SK-N-SH (cell line): ENCODE data around the gene CCNY. TPM values are rescaled to one million over a fixed set of nuclear protein-coding genes. Genes with fewer than 3 reads are reported as not detected.

Source experiments
- CTCF ChIA-PET: fragments of 300-600, 350-600 bp; formaldehyde crosslinking; extraction: SDS; loops from one replicate; lab custom pipeline; 2021; lab: Yijun Ruan, JAX
- POLR2A ChIA-PET: fragments of 350-600 bp; sonication (Branson Sonifier 250); formaldehyde crosslinking; extraction: SDS; loops from one replicate; lab custom pipeline; 2020; ENCODE audit warnings: antibody characterized with exemption, inconsistent platforms; lab: Yijun Ruan, JAX
- DNase-seq: peaks from one replicate; pipeline ENCODE4 v3.0.0; 2012
- H2AFZ ChIP-seq: fragments of 200-600 bp; sonication (generic); 2 replicates; pipeline ENCODE4 v1.8.1; 2016; ENCODE audit warnings: antibody characterized with exemption, mild to moderate bottlenecking, low read depth
- H3F3A ChIP-seq: fragments of 200-600 bp; sonication (generic); replicated peaks from 2 replicates; pipeline ENCODE3; 2016; ENCODE audit warnings: antibody characterized with exemption, mild to moderate bottlenecking; ENCODE audit not compliant: insufficient read depth
- H3K27ac ChIP-seq, 2 experiments: fragments of 200-500 bp in 1 of 2; fragments of 200-600 bp in 1 of 2; sonication (Bioruptor generic) in 1 of 2; sonication (generic), shearing (Covaris generic) in 1 of 2; 2 replicates each; pipeline versions ENCODE4 v1.5.1 to v1.6.1; 2014 to 2016; ENCODE audit warnings: low read depth in 2 of 2, inconsistent platforms in 1 of 2, low read length in 1 of 2, mild to moderate bottlenecking in 1 of 2, mixed read lengths in 1 of 2
- H3K27me3 ChIP-seq: fragments of 200-600 bp; sonication (generic), shearing (Covaris generic); 2 replicates; pipeline ENCODE4 v1.6.1; 2016; ENCODE audit warnings: mixed run types; ENCODE audit not compliant: insufficient read depth
- H3K36me3 ChIP-seq, 2 experiments: fragments of 200-500 bp in 1 of 2; fragments of 200-600 bp in 1 of 2; sonication (Bioruptor generic) in 1 of 2; sonication (generic) in 1 of 2; replicated peaks in 1 of 2; 2 replicates each; pipeline versions ENCODE3 to v1.5.1; 2014 to 2016; ENCODE audit warnings: low read length in 1 of 2, mild to moderate bottlenecking in 1 of 2; ENCODE audit not compliant: insufficient read depth in 2 of 2, control insufficient read depth in 1 of 2
- H3K4me1 ChIP-seq, 2 experiments: fragments of 200-500 bp in 1 of 2; fragments of 200-600 bp in 1 of 2; sonication (Bioruptor generic) in 1 of 2; sonication (generic), shearing (Covaris generic) in 1 of 2; 2 replicates each; pipeline versions ENCODE4 v1.5.1 to v1.6.1; 2014 to 2016; ENCODE audit warnings: low read depth in 1 of 2, low read length in 1 of 2, mixed run types in 1 of 2; ENCODE audit not compliant: insufficient read depth in 2 of 2, control insufficient read depth in 1 of 2
- H3K4me2 ChIP-seq: fragments of 200-600 bp; sonication (generic), shearing (Covaris generic); 2 replicates; pipeline ENCODE4 v1.6.1; 2017; ENCODE audit warnings: mixed run types
- H3K4me3 ChIP-seq, 2 experiments: fragments of 200-500 bp in 1 of 2; fragments of 200-600 bp in 1 of 2; sonication (Bioruptor generic) in 1 of 2; sonication (generic), shearing (Covaris generic) in 1 of 2; 2 replicates each; pipeline versions ENCODE4 v1.5.1 to v1.8.1; 2014 to 2016; ENCODE audit warnings: low read depth in 2 of 2, inconsistent platforms in 1 of 2, low read length in 1 of 2, mild to moderate bottlenecking in 1 of 2, mixed read lengths in 1 of 2, moderate library complexity in 1 of 2
- H3K79me2 ChIP-seq: fragments of 200-600 bp; sonication (generic); 2 replicates; pipeline ENCODE4 v1.8.1; 2017; ENCODE audit warnings: mild to moderate bottlenecking; ENCODE audit not compliant: insufficient read depth
- H3K9ac ChIP-seq: fragments of 200-600 bp; sonication (generic); 2 replicates; pipeline ENCODE4 v1.6.1; 2017; ENCODE audit warnings: mixed run types
- H3K9me2 ChIP-seq: fragments of 200-600 bp; sonication (generic); 2 replicates; pipeline ENCODE4 v1.6.1; 2017; ENCODE audit warnings: mixed run types
- H3K9me3 ChIP-seq: fragments of 200-600 bp; sonication (generic); 2 replicates; pipeline ENCODE4 v1.6.1; 2017; ENCODE audit warnings: mixed run types, mild to moderate bottlenecking, moderate library complexity
- H4K20me1 ChIP-seq: fragments of 200-600 bp; sonication (generic); 2 replicates; pipeline ENCODE4 v1.6.1; 2017; ENCODE audit warnings: mild to moderate bottlenecking, mixed run types; ENCODE audit not compliant: insufficient read depth
- EP300 ChIP-seq, 2 experiments: IDR thresholded peaks; 2 replicates each; pipeline versions ENCODE4 v1.4.0 to v1.6.1; 2012; ENCODE audit warnings: borderline replicate concordance in 1 of 2, low read depth in 1 of 2, low read length in 1 of 2
- EZH2phosphoT487 ChIP-seq: fragments of 200-600 bp; sonication (generic); IDR thresholded peaks from 2 replicates; pipeline ENCODE4 v1.6.1; 2017; ENCODE audit warnings: low read depth, mixed run types, mild to moderate bottlenecking, antibody characterized with exemption, moderate library complexity, borderline replicate concordance
- FOXM1 ChIP-seq: IDR thresholded peaks from 2 replicates; pipeline ENCODE4 v1.4.0; 2012; ENCODE audit warnings: low read depth, mild to moderate bottlenecking
- MXI1 ChIP-seq: IDR thresholded peaks from 2 replicates; pipeline ENCODE4 v1.6.1; 2012; ENCODE audit warnings: mild to moderate bottlenecking, low read depth, low read length, improper control_type of control experiment
- RCOR1 ChIP-seq: fragments of 150-350 bp; IDR thresholded peaks from 2 replicates; pipeline ENCODE4 v1.6.1; 2017; ENCODE audit warnings: antibody characterized with exemption, low read length
- REST ChIP-seq: IDR thresholded peaks from 2 replicates; pipeline ENCODE4 v1.6.1; 2012; ENCODE audit warnings: mild to moderate bottlenecking, low read depth, low read length, moderate library complexity
- RFX5 ChIP-seq: IDR thresholded peaks from 2 replicates; pipeline ENCODE4 v1.6.1; 2012; ENCODE audit warnings: mild to moderate bottlenecking, improper control_type of control experiment, low read length
- TCF12 ChIP-seq: IDR thresholded peaks from 2 replicates; pipeline ENCODE4 v1.4.0; 2012
- ZBTB33 ChIP-seq: IDR thresholded peaks from 2 replicates; pipeline ENCODE4 v1.4.0; 2012; ENCODE audit warnings: low read depth, borderline replicate concordance
- WGBS: methylation state at CpG from one replicate; pipeline ENCODE4 v1.1.6; 2017; ENCODE audit warnings: low lambda C conversion rate; 5-methylcytosine and 5-hydroxymethylcytosine counted together
- polyA plus RNA-seq, 3 experiments: library from polyadenylated mRNA; depleted of rRNA; stranded (reverse); fragments of >200 nt; gene quantifications; 2 replicates each; pipeline ENCODE4 v1.2.3, GENCODE V29; 2012
- TF ChIP-seq, protein P1 (sequence below): fragments of 150-350 bp; IDR thresholded peaks from 2 replicates; pipeline ENCODE4 v1.6.1; 2017; ENCODE audit warnings: antibody characterized with exemption, low read length, low read depth, borderline replicate concordance

CCNY gene
- polyA plus RNA-seq, 1 of the 3 experiments (the other 2 are of a cell fraction) = 29.4 TPM

DNA sequence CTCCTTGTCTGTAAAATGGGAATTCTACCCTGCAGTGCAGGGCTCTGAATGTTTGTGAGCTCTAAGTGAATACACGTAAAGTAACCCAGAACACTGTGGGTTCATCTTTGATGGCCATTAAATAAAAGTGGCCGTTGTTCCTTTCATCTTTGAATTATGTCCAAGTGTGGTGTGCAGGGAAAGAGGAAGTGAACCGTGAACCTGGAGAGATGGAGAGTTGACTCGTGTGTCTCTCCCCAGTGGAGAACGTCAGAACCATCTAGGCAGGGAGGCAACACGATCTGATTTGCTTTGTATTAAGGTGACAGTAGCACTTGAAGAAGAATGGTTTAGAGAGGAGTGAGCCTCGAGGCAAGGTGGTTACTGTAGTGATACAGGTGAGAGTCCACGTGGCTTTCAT, 175.3 kb downstream of the CCNY start:
- H3K36me3 ChIP-seq = peaks cover 2 to 8% of the 10 kb centered on the region in 2 experiments
- no peaks in the 10 kb centered on the region for H3F3A ChIP-seq
- H2AFZ ChIP-seq = no peak overlapping the region
- H3K9ac ChIP-seq = no peak overlapping the region
- TF ChIP-seq TCF12 (no peak), ZBTB33 (no peak), REST (no peak), FOXM1 (no peak), MXI1 (no peak), RCOR1 (no peak), RFX5 (no peak), EP300 (IDR thresholded peaks at IDR 0.05; ENCODE audit: borderline replicate concordance in 1 of 2, low read depth in 1 of 2, low read length in 1 of 2) (no peak), EZH2phosphoT487 (no peak)
- TF ChIP-seq, protein P1, sequence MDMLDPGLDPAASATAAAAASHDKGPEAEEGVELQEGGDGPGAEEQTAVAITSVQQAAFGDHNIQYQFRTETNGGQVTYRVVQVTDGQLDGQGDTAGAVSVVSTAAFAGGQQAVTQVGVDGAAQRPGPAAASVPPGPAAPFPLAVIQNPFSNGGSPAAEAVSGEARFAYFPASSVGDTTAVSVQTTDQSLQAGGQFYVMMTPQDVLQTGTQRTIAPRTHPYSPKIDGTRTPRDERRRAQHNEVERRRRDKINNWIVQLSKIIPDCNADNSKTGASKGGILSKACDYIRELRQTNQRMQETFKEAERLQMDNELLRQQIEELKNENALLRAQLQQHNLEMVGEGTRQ = no peak
- ChIA-PET CTCF (no interaction called here), POLR2A (no interaction called here)
- no peak overlapping the region for H3K4me2 ChIP-seq
- H3K4me3 ChIP-seq = no peak overlapping the region
- no peaks in the 10 kb centered on the region for H3K27me3 ChIP-seq
- H3K4me1 ChIP-seq = no peaks in the 10 kb centered on the region; a peak in 1 of 4 replicates
- no peaks in the 10 kb centered on the region for H3K9me3 ChIP-seq
- H3K27ac ChIP-seq = no peak overlapping the region
- no peak for DNase-seq
- no peaks in the 10 kb centered on the region for H3K9me2 ChIP-seq
- H4K20me1 ChIP-seq = peaks cover 17% of the 10 kb centered on the region; the same call in 1 of the 2 replicates
- H3K79me2 ChIP-seq = peaks cover 32% of the 10 kb centered on the region
- WGBS = 97% methylated on average over 8 of the region's 8 CpGs
